Skin epidermis (tissue), 12 donors: ENCODE measurements around the gene CLIP1.

ENCODE experiments used
- H3K27ac ChIP-seq, 21 experiments: fragments of 200-600 bp; sonication (generic) in 11 of 21; one replicate each; pipeline ENCODE4 v1.5.0; 2020; ENCODE audit warnings: mild to moderate bottlenecking in 3 of 21, inconsistent platforms in 2 of 21, moderate library complexity in 2 of 21
- H3K4me3 ChIP-seq, 7 experiments: fragments of 200-600 bp; sonication (generic) in 2 of 7; one replicate each; pipeline ENCODE4 v1.5.0; 2020; ENCODE audit warnings: inconsistent platforms in 2 of 7, mild to moderate bottlenecking in 2 of 7, moderate library complexity in 1 of 7

CLIP1 gene

DNA sequence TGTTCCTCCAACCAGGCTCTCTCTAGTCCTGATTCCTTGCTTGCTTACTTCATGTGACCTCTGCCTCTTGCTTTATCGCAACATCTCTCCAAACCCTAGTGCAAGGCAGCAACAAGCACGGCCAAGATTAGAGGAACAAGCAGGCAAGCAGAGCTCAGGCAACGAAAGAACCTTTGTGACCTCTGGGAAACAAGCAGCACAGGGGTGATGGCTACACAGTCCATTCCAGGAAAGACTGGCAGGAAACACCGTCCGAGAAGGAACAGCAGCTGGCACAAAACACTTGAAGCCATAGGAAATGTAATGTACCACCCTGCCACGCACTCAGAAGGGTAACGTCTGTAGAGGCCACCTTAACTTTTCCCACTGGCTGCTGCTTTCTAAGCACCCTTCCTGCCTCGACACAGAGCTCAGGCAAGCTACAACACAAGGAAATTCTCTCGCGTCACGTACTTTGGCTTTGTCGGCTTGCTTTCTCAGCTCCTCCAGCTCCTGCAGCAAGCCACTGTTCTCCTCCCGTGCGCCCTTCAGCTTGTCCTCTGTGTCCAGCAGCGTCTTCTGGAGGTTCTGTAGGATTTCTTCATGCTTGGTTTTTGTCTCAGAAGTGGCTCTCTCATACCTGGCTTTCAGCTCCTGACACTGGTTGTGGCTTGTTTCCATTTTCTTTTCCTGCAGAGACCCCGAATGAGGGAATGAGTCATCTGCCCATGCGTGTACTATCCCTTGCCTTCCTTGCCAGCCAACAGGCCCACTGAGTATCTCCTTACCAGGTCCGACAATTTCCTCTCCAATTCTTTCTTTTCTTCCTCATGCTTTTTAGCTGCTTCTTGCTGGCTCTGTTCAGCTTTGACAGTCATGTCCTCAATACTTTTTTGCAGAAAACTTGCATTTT lies 94.7 kb downstream of the CLIP1 start:
- peak overlapping the region in 5 of 21 experiments; percentile 11 to 56 (median 20) for H3K27ac ChIP-seq

DNA sequence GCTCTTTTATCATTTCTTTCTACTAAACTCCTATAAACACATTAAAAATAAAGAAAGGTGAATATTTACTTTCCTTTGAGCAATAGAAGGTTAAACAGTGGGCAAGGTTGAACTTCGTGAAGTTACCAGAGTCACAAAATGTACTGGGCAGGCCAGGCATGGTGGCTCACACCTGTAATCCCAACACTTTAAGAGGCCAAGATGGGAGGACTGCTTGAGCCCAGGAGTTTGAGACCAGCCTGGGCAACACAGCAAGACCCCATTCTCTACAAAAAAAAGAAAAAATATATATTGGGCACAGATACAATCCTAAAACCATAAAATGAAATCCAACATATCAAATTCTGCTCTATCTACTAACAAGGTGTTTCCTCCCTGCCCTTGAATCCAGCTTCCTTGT lies 95.5 kb downstream of the CLIP1 start:
- Histone ChIP-seq H3K27ac (peak overlapping the region in 1 of 21 experiments; percentile 11), H3K4me3 (no peak overlapping the region)

More for the DNA sequence above, 94.7 kb downstream of the CLIP1 start:
- no peak overlapping the region for H3K4me3 ChIP-seq

DNA sequence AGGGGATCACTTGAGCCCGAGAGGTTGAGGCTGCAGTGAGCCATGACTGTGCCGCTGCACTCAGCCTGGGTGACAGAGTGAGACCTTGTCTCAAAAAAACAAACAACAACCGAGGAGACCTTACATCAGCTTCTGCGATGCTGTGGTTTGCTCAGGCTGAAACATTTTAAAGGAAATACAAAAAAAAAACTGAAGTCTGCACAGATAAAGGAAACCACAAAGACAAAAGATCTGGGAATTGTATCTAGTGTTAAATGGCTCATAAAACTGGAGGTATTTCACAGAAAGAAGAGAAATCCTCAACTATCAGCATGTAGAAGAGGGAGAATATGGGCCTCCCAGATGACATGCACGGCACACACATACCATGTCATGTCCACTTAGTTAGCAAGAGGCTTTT lies 95.9 kb downstream of the CLIP1 start:
- H3K27ac ChIP-seq = no peak overlapping the region
- H3K4me3 ChIP-seq = no peak overlapping the region

DNA sequence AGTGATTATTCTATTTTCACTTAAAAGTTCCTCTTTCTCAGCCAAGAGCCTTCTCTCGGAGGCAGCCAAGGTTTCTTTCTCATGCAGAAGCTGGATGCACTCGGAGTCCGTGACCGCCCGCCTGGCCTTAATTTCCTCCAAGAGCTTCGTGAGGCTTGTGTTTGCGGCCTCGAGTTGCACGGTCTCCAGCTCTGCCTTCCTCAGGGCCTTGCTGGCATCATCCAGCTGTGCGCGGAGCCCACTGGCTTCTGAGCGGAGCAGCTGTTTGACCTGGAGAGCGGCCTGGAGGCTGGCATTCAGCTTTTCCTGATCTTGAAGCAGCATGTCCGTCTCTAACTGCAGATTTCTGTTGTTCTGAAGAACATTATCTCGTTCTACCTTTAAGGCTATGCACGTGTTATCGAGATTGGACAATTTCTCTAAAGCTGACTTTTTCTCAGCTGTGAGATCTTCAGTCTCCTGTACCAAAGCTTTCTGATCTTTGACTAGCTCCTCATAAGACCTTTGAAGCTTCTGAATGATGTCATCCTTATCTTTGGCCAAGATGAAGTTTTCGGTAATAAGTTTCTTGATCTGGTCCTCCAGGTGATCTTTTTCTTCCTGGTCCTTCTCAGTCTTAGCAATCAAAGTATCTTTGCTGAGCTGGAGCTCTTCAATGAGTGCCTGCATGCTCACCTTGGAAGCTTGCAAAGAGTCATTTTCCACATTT lies 99.0 kb downstream of the CLIP1 start:
- Histone ChIP-seq H3K4me3 (no peak overlapping the region), H3K27ac (no peak overlapping the region)

DNA sequence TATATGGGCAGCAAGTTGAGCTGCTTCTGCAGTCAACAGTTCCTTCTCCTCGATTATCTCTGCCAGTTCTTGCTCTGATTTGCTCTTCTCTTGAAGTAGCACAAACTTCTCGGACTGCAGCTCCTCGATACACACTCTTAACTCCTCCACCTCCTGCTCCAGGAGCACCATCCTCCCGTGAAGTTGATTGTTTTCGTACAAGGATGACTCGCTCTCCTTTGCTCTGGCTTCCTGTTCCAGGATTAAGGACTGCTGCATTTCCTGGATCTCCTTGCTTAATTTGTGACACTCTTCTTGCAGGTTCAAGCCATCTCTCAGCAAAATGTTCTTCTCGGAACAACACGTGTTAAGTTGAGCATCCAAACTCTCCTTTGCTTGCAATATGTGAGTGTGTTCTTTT lies 100.0 kb downstream of the CLIP1 start:
- no peak overlapping the region for H3K4me3 ChIP-seq
- no peak overlapping the region for H3K27ac ChIP-seq

DNA sequence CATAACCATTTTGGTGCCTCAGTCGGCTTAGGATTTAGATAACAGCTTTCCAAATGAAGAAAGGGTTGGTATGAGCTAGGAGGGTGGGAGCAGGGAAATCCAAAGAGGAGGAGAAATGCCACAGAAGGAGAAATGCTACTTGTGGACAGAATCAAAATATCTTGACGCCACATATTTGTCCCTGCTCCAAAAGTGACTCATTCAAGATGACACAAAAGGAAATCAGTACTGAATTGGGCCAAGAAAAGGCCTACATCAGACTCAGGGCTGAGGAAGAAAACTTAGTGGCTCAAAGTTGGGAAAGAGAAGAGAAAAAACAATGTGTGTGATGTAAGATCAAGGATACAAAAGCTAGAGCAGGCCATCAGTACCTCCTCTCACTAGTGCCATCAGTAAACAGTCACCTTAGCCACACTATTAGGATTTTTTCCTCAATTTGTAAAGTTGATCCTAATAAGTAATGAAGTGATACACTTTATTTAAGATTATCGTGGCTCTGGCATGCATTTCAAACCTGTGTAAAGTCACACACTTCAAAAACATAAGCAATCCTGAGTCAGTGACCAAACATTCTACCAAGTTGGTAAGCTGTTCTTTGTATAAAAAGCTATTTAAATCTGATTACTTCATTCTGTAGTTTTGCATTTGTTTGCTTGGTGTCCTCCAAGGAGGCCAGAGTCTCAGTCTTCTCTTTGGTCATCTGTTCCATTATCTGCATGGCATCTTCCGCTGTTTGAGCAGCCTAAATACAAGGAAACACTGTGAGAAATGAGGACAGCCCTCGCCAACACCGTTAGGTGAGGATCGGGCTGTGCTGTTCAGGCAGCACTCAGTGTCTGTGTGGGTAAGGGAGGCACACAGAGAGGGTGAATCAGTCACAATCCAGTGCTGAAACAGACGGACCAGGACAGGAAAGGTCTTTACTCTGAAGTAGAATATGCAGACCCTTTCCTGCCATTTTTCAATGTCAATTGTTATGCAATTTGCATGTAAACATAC lies 103.6 kb downstream of the CLIP1 start:
- Histone ChIP-seq H3K27ac (peak overlapping the region in 7 of 21 experiments; percentile 1 to 71 (median 53)), H3K4me3 (no peak overlapping the region)

DNA sequence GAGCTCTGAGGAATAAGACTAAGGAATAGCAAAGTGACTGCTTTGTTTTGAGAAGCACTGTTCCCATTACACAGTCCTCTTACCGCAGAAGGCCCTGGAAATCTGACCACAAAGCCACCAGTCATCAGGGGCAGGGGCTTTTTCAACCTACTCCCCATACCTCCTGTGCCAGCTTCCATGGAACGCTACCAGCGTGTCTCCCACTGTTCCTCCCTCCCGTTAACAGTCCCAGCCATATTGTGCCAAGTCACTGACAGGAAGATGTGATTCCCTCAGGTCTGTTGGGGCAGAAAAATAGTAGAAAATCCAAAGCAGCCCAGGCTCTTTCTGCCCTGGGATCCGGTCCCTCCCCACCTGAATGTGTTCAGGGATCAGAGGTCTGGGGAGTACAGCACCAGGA lies 109.5 kb downstream of the CLIP1 start:
- no peak overlapping the region for H3K4me3 ChIP-seq

DNA sequence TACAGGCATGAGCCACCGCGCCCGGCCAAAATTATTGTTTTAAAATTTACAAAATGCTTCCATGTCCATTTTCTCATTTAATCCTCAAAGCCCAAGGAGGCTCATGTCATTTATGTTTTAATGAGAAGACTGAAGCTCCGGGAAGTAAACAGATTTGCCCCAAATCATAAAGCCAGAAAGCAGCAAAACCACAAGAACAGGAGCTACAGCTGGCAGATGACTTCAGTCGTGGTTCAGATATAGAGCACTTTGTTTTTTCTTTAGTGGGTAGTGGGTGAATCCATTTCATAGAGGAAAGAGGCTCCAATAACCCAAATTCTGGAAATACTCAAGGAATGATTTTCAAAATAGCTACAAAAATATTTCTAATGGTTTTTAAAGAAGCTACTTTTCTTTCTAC lies 110.8 kb downstream of the CLIP1 start:
- Histone ChIP-seq H3K27ac (no peak overlapping the region), H3K4me3 (no peak overlapping the region)

More for the DNA sequence above, 109.5 kb downstream of the CLIP1 start:
- no peak overlapping the region for H3K27ac ChIP-seq

DNA sequence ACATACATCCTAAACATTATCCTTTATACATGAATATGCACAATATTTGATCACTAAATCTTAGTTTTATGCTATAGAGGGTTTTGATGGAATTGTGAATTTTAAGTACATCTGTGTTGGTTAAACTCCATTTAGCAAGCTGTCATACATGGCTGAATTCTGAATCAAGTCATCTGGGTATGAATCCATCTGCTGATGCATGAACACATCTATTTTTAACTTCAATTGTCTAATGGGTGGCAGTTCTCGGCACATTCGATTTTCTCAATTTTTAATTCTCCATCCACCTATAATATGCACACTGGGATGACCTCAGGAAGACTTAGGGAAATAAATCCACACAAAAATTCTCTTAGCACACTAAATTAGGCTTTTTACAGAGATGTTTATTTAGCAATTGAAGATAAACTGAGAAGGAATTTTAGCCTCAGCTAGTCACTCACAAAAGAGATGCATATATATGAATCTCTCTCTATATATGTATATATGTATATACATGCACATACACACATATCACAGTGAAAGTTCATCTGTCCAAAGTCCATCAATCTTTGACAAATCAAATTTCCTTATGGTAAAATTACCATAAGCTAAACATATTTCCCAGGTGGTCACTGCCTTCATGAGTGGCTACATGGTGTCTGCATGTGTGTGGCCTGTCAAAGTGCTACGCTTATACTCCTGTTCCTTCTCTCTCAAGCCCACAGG lies 111.7 kb downstream of the CLIP1 start:
- Histone ChIP-seq H3K27ac (no peak overlapping the region), H3K4me3 (no peak overlapping the region)

DNA sequence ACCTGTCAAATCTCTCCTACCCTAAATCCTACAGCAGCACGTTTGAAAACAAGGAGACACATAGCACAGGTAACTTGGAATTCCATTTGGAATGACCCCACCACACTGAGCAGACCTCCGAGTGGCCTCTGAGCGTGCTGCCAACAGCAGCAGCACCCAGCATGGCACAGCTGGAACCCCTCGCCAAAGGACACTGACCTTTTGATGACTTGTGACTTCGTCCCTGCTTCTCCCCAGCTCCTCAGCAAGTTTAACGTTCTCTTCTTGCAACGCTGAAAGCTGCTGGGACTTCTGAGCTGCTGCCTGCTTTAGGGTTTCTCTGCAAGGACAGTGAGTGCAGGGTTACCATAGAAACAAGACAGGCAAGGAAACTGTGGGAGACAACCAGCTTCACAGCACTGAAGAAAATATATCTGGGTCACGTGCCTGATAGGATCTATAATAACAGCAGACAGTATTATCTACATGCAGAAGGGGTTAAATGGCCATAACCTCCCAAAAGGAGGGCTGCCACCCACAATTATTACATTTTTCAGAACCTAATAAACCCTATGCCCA lies 112.8 kb downstream of the CLIP1 start:
- H3K4me3 ChIP-seq = no peak overlapping the region
- no peak overlapping the region for H3K27ac ChIP-seq

DNA sequence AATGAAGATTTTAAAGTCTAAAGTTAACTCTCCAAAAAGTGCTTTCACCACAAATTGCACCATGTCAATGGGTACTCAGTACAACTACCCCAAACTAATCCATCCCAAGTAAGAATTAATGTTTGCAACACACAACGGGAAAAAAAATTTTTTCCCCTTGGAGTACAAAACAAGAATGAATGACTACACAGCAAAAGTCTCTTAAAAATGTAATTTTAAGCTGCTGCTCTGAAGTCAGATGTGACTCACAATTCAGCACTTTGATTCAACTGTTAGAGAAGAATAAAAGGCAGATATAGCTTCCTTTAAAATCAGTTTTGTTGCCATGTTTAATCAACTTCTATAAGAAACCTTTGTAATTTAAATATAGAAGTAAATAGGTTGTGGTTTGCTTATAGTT lies 113.7 kb downstream of the CLIP1 start:
- Histone ChIP-seq H3K27ac (no peak overlapping the region), H3K4me3 (no peak overlapping the region)

DNA sequence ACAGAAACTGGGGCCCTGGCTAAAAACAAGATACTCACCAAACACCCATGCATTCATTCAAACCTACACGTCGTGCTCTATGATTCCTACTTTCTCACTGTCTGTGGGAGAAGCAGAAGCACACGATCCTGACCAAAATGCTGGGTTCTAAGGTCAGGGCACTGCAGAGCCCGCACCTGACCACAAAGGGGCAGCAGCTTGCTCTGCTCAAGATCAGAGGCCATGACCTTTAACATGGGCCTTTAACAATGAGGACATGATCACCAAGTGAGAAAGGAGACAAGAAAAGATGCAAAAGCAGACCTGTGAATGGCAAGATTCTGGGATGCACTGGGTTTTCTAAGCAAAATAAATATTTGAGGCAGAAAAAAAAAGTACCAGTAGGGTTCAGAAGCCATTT lies 116.1 kb downstream of the CLIP1 start:
- Histone ChIP-seq H3K27ac (no peak overlapping the region), H3K4me3 (no peak overlapping the region)

DNA sequence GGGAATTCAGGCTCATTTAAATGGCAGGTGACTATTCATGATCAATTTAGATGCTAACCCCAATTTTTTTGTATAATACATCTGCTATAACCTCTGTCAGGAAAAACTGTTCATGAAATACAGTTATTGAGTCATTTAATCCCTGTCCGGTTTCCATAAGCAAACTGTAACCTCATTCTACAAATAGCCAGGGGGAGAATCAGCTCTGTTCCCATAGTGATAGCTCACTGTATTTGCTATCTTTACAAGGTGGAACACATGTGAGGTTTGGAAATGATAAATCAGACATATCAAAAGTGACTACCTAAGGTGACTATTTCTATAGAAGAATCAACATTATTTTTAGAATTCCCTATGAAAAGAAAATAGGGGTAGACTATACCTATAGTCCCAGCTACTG lies 117.5 kb downstream of the CLIP1 start:
- Histone ChIP-seq H3K27ac (no peak overlapping the region), H3K4me3 (no peak overlapping the region)

DNA sequence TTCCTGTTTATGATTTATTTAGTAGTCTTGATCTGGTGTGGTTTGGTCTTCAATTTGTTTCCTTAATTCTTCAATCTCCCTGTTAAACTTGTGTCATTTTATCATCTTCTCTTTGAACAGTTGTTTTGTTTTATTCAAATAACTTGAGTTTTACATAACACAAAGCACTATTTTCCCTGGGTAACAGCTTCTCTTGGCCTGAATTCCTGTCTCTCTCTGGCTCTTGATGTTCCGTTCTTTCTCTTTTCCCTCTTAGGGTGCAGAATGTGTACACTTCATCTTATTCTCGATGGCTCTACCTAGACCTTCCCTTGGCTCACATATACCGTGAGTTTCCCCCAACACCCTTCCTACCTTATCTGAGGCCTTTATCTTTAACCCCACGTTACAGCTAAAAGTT lies 119.4 kb downstream of the CLIP1 start:
- no peak overlapping the region for H3K4me3 ChIP-seq
- H3K27ac ChIP-seq = no peak overlapping the region

DNA sequence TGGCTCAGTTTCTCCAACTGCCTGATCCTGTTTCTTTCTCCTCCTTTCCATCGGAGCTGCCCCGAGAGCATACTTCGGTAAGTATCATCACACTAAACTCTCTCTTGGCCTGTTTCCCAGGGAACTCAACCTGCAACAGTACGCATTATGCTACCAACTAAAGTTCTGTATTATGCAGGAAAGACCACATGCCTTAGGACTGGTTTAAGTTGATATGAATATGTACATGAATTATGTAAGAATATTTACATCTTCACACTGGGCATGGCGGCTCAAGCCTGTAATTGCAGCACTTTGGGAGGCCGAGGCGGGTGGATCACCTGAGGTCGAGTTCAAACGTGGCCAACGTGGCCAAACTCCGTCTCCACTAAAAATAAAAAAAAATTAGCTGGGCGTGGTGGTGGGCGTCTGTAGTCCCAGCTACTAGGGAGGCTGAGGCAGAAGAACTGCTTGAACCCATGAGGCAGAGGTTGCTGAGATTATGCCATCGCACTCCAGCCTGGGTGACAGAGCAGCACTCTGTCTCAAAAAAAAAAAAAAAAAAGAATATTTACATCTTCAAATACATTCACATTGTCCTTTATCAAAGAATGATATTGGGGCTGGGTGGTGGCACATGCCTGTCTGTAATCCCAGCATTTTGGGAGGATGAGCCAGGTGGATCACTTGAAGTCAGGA lies 124.3 kb downstream of the CLIP1 start:
- Histone ChIP-seq H3K27ac (no peak overlapping the region), H3K4me3 (no peak overlapping the region)

DNA sequence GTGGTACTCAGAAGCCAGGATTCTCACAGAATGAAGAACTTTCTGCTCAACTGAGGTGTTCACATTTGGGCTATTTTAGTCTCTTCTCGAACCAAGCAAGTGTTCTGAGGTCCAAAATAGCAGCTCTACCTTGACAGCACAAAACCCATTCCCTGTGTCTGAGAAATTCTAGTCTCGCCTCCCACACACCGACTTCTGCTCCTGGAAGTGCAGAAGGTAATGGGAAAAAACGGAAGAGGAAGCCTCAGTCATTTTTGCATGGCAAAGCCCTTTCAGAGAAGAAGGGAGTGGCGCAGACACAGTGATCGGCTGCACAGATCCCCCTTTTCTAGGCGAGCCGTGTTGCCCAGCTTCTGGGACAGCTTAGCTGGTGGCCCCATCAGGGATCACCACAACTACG lies 125.0 kb downstream of the CLIP1 start:
- H3K27ac ChIP-seq = no peak overlapping the region
- no peak overlapping the region for H3K4me3 ChIP-seq

DNA sequence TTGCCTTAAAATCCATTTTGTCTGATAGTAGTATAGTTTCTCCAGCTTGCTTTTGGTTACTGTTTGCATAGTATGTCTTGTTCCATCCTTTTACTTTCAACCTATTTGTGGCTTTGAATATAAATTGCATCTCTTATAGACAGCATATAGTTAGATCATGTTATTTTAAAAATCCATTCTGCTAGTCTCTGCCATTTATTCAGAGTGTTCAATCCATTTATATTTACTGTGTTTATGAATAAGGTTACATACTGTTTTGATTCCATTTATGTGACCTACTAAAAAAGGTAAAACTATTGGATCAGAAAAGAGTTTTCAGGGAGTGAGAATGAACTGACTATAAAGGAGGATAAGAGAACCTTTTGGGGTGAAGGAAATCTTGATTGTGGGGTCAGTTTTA lies 126.6 kb downstream of the CLIP1 start:
- H3K27ac ChIP-seq = no peak overlapping the region
- H3K4me3 ChIP-seq = no peak overlapping the region

DNA sequence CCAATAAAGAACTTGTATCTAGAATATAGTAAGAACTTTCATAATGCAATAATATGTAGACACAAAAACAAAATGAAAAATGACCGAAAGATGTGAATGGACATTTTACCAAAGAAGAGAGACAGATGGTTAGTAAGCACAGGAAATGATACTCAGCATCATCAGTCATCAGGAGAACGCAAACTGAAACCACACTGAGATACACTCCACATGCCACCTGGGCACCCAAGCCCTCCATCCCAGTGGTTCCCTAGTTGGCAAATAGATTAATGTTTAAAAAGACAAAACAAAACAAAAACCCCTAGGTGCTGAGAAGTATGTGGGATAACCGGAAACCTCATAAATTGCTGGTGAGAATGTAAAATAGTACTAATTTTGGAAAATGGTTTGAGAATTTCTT lies 129.4 kb downstream of the CLIP1 start:
- no peak overlapping the region for H3K27ac ChIP-seq
- no peak overlapping the region for H3K4me3 ChIP-seq

DNA sequence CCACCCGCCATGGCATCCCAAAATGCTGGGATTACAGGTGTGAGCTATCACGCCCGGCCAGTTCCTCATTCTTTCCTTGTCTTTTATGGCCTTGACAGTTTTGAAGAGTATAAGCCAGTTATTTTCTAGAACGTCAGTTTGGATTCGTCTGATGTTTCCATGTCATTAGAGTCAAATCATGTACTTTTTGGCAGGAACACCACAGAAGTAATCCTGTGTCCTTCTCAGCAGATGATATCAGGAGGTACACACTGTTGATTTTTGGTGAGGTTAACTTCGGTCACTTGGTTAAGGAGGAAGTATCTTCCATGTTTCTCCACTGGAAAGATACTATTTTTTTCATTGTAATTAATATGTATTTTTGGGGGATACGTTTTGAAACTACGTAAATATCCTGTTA lies 131.0 kb downstream of the CLIP1 start:
- Histone ChIP-seq H3K27ac (no peak overlapping the region), H3K4me3 (no peak overlapping the region)
